DMS 273 treated with DMSO at 0.1 percent for 48 hours (cell line): ENCODE measurements around the gene BNIP3.
"Not testable (repeated sequence)": the region's sequence is repeated elsewhere in the genome, so short reads cannot be mapped to it uniquely, and the experiment has no call there.

Experiments
- DNase-seq: peaks from one replicate; lab custom pipeline; 2025; lab: John Stamatoyannopoulos, UW

BNIP3 gene

GRCh38 chr10:132001238-132001972 lies 19.7 kb upstream of the BNIP3 start:
- DNase-seq: no peak

GRCh38 chr10:131998845-131999681 lies 17.3 kb upstream of the BNIP3 start:
- no peak for DNase-seq

GRCh38 chr10:131998050-131998844 lies 16.5 kb upstream of the BNIP3 start:
- DNase-seq: no peak

- DNase-seq: no peak
Observed at GRCh38 chr10:131997366-131998049, 15.8 kb upstream of the BNIP3 start.

- no peak for DNase-seq
Observed at GRCh38 chr10:131996466-131997365, 15.0 kb upstream of the BNIP3 start.

- DNase-seq: no peak
Observed at GRCh38 chr10:131994435-131994834, 12.7 kb upstream of the BNIP3 start.

- DNase-seq: no peak
Observed at GRCh38 chr10:131993275-131993674, 11.6 kb upstream of the BNIP3 start.

GRCh38 chr10:131991726-131992125 lies 10.0 kb upstream of the BNIP3 start:
- DNase-seq: no peak

GRCh38 chr10:131987786-131988185 lies 6.1 kb upstream of the BNIP3 start:
- DNase-seq: not testable (repeated sequence)

- DNase-seq: not testable (repeated sequence)
Observed at GRCh38 chr10:131987301-131987700, 5.6 kb upstream of the BNIP3 start.

GRCh38 chr10:131986851-131987250 lies 5.1 kb upstream of the BNIP3 start:
- not testable (repeated sequence) for DNase-seq

- no peak for DNase-seq
Observed at GRCh38 chr10:131983780-131984179, 2.1 kb upstream of the BNIP3 start.

GRCh38 chr10:131982796-131983195 lies 1.1 kb upstream of the BNIP3 start:
- no peak for DNase-seq

- DNase-seq: no peak
Observed at GRCh38 chr10:131982185-131982756, 548 bp upstream of the BNIP3 start.

- no peak for DNase-seq
Observed at GRCh38 chr10:131980761-131981428, 828 bp downstream of the BNIP3 start.

- DNase-seq: no peak
Observed at GRCh38 chr10:131980321-131980720, 1.4 kb downstream of the BNIP3 start.

GRCh38 chr10:131979821-131980270 lies 1.9 kb downstream of the BNIP3 start:
- no peak for DNase-seq

- no peak for DNase-seq
Observed at GRCh38 chr10:131979336-131979735, 2.4 kb downstream of the BNIP3 start.

GRCh38 chr10:131978851-131979250 lies 2.9 kb downstream of the BNIP3 start:
- no peak for DNase-seq

GRCh38 chr10:131978366-131978765 lies 3.4 kb downstream of the BNIP3 start:
- no peak for DNase-seq
